CD4-positive, alpha-beta T cell (primary cell): ENCODE measurements around the gene SPG11. TPM values are rescaled to one million over a fixed set of nuclear protein-coding genes. Genes with fewer than 3 reads are reported as not detected.

ENCODE experiments used
- ATAC-seq: fragments of 200-7000 bp; cut with Tn5 transposase; one replicate; pipeline ENCODE4 v1.10.0; 2022; ENCODE audit warnings: mild to moderate bottlenecking; ENCODE audit not compliant: poor library complexity
- CTCF ChIA-PET: fragments of 350-600 bp; sonication (Branson Sonifier 250); formaldehyde crosslinking; loops from one replicate; lab custom pipeline; 2021; ENCODE audit warnings: antibody characterized with exemption, inconsistent platforms; lab: Charles Lee
- POLR2A ChIA-PET: fragments of 350-600 bp; sonication (Branson Sonifier 250); formaldehyde crosslinking; loops from one replicate; lab custom pipeline; 2021; ENCODE audit warnings: antibody characterized with exemption, inconsistent platforms; lab: Charles Lee
- DNase-seq, 14 experiments: peaks; one replicate each; pipeline ENCODE4 v3.0.0-alpha.2; 2013 to 2020; ENCODE audit warnings: mixed read lengths in 2 of 14
- H3K27ac ChIP-seq, 2 donors: one replicate each; pipeline versions ENCODE4 v1.5.1 to v1.7.0; 2013; ENCODE audit warnings: low read length in 2 of 2, low read depth in 1 of 2, mild to moderate bottlenecking in 1 of 2
- H3K27me3 ChIP-seq, 2 experiments: 1 replicate in 1 of 2; 2 replicates in 1 of 2; pipeline versions ENCODE4 v1.6.1 to v1.7.0; 2013; ENCODE audit warnings: low read length in 2 of 2, control low read depth in 1 of 2, mild to moderate bottlenecking in 1 of 2, moderate library complexity in 1 of 2; ENCODE audit not compliant: insufficient read depth in 2 of 2, control insufficient read depth in 1 of 2
- H3K36me3 ChIP-seq: one replicate; pipeline ENCODE4 v1.6.1; 2013; ENCODE audit warnings: low read length, control low read depth; ENCODE audit not compliant: insufficient read depth
- H3K4me1 ChIP-seq: one replicate; pipeline ENCODE4 v1.6.1; 2013; ENCODE audit warnings: low read length, control low read depth; ENCODE audit not compliant: insufficient read depth
- H3K4me3 ChIP-seq: one replicate; pipeline ENCODE4 v1.5.1; 2013; ENCODE audit warnings: mild to moderate bottlenecking, low read length, moderate library complexity
- H3K9me3 ChIP-seq, 2 experiments: 1 replicate in 1 of 2; 2 replicates in 1 of 2; pipeline versions ENCODE4 v1.6.1 to v1.7.0; 2013; ENCODE audit warnings: low read length in 2 of 2, mild to moderate bottlenecking in 2 of 2, control low read depth in 1 of 2, moderate library complexity in 1 of 2; ENCODE audit not compliant: control insufficient read depth in 1 of 2, insufficient read depth in 1 of 2
- H3K27ac Mint-ChIP-seq: one replicate; pipeline ENCODE4 v1.8.0; 2020; ENCODE audit warnings: mixed read lengths
- H3K27me3 Mint-ChIP-seq: one replicate; pipeline ENCODE4 v1.8.0; 2021; ENCODE audit warnings: mixed read lengths
- H3K36me3 Mint-ChIP-seq: one replicate; pipeline ENCODE4 v1.8.0; 2021; ENCODE audit warnings: low read depth, mixed read lengths
- H3K4me1 Mint-ChIP-seq: one replicate; pipeline ENCODE4 v1.8.0; 2021; ENCODE audit warnings: low read depth, mixed read lengths
- H3K4me3 Mint-ChIP-seq: one replicate; pipeline ENCODE4 v1.8.0; 2020; ENCODE audit warnings: mild to moderate bottlenecking, mixed read lengths
- H3K9me3 Mint-ChIP-seq: one replicate; pipeline ENCODE4 v1.8.0; 2020; ENCODE audit warnings: mixed read lengths
- intact Hi-C, 2 experiments: fragments of 100-400 bp; cut with DNase I in 1 of 2; cut with micrococcal nuclease in 1 of 2; formaldehyde crosslinking; loops; one replicate each; pipeline versions ENCODE4 v1.15.1 to v1.9.0; 2023 to 2025; cut with DNase I, micrococcal nuclease
- total RNA-seq, 174 experiments: library from RNA in 2 of 174; stranded (reverse) in 2 of 174; gene quantifications; one replicate each; pipeline ENCODE4 v1.2.3 and lab custom pipeline; 2021 to 2026
- TF ChIP-seq, protein P1 (sequence below): fragments of 200-600 bp; IDR thresholded peaks from one replicate; pipeline ENCODE4 v1.8.0; 2022; ENCODE audit warnings: antibody characterized with exemption, mild to moderate bottlenecking

The SPG11 gene
- total RNA-seq, 2 experiments from 2014 or later = 49.9 to 51.3 TPM

- no peak overlapping the region for H3K4me3 Mint-ChIP-seq
- Histone ChIP-seq H3K27ac (no peak overlapping the region), H3K4me1 (peaks cover 1% of the 10 kb centered on the region), H3K36me3 (peaks cover 70% of the 10 kb centered on the region), H3K9me3 (no peaks in the 10 kb centered on the region), H3K27me3 (no peaks in the 10 kb centered on the region), H3K4me3 (no peak overlapping the region)
- H3K4me1 Mint-ChIP-seq = peaks cover 21% of the 10 kb centered on the region
- no peak overlapping the region for H3K27ac Mint-ChIP-seq
- H3K36me3 Mint-ChIP-seq = peaks cover 82% of the 10 kb centered on the region
- DNase-seq = peak; percentile 32 to 78 (median 54)
- intact Hi-C loops = loop anchor here in 1 of 2 experiments (5.0 kb wide), 1 partner anchor 338 kb away; no protein-coding TSS in a partner anchor
- POLR2A ChIA-PET = interaction anchor here (0.6 to 1.8 kb wide), 7 partner anchors 79 to 154 kb away, joined by 3 to 6 read pairs (median 5); partner anchors contain the start of genes B2M, PATL2 and TRIM69
- H3K9me3 Mint-ChIP-seq = no peaks in the 10 kb centered on the region
- CTCF ChIA-PET = interaction anchor here (0.6 to 2.0 kb wide), 13 partner anchors 8 to 453 kb away, joined by 3 to 10 read pairs (median 4); partner anchors contain the start of genes B2M, PATL2 and TRIM69
- H3K27me3 Mint-ChIP-seq = no peaks in the 10 kb centered on the region
- TF ChIP-seq, protein P1, sequence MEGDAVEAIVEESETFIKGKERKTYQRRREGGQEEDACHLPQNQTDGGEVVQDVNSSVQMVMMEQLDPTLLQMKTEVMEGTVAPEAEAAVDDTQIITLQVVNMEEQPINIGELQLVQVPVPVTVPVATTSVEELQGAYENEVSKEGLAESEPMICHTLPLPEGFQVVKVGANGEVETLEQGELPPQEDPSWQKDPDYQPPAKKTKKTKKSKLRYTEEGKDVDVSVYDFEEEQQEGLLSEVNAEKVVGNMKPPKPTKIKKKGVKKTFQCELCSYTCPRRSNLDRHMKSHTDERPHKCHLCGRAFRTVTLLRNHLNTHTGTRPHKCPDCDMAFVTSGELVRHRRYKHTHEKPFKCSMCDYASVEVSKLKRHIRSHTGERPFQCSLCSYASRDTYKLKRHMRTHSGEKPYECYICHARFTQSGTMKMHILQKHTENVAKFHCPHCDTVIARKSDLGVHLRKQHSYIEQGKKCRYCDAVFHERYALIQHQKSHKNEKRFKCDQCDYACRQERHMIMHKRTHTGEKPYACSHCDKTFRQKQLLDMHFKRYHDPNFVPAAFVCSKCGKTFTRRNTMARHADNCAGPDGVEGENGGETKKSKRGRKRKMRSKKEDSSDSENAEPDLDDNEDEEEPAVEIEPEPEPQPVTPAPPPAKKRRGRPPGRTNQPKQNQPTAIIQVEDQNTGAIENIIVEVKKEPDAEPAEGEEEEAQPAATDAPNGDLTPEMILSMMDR = peak; percentile 64
- peak; percentile 94 for ATAC-seq
Measured at GRCh38 chr15:44584162-44584749, 79.2 kb downstream of the SPG11 start.

DNA sequence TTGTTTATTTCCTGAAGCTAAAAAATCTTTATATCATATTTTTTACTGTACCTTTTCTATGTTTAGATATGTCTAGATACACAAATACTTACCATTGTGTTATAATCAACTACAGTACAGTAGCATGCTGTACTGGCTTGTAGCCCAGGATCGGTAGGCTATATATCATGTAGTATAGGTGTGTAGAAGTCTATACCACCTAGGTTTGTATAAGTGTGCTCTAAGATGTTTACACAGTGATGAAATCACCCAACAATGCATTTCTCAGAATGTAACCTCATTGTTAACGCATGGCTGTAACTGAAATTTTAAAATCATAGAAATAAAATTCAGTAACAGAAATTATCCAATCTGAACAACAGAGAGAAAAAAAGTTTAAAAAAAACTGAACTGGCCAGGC is 83.4 kb downstream of the SPG11 start:
- ChIA-PET POLR2A (interaction anchor here (1.1 kb wide), 1 partner anchor 146 kb away, joined by 3 read pairs; no protein-coding TSS in a partner anchor), CTCF (interaction anchor here (1.4 to 2.8 kb wide), 4 partner anchors 9 to 158 kb away, joined by 4 to 19 read pairs (median 10); no protein-coding TSS in a partner anchor)
- H3K27me3 ChIP-seq = no peaks in the 10 kb centered on the region
- Mint-ChIP-seq H3K4me1 (peaks cover 32% of the 10 kb centered on the region), H3K4me3 (no peak overlapping the region), H3K9me3 (no peaks in the 10 kb centered on the region), H3K36me3 (peaks cover 57% of the 10 kb centered on the region), H3K27me3 (no peaks in the 10 kb centered on the region), H3K27ac (no peak overlapping the region)
- no peak overlapping the region for H3K27ac ChIP-seq
- TF ChIP-seq, protein P1 = no peak
- H3K9me3 ChIP-seq = no peaks in the 10 kb centered on the region
- intact Hi-C loops = loop anchor here in 1 of 2 experiments (5.0 kb wide), 1 partner anchor 342 kb away; no protein-coding TSS in a partner anchor
- ATAC-seq (no peak), DNase-seq (no peak)
- H3K4me3 ChIP-seq = no peak overlapping the region
- H3K4me1 ChIP-seq = peaks cover 14% of the 10 kb centered on the region
- H3K36me3 ChIP-seq = peaks cover 36% of the 10 kb centered on the region

GRCh38 chr15:44574734-44575133 is 88.7 kb downstream of the SPG11 start:
- Histone ChIP-seq H3K4me3 (no peak overlapping the region), H3K27me3 (no peaks in the 10 kb centered on the region), H3K36me3 (peaks cover 42% of the 10 kb centered on the region), H3K4me1 (peaks cover 14% of the 10 kb centered on the region), H3K27ac (no peak overlapping the region), H3K9me3 (no peaks in the 10 kb centered on the region)
- H3K36me3 Mint-ChIP-seq = peaks cover 48% of the 10 kb centered on the region
- H3K9me3 Mint-ChIP-seq = no peaks in the 10 kb centered on the region
- no peak for DNase-seq
- ATAC-seq = no peak
- intact Hi-C loops = loop anchor here (5.0 kb wide), 3 partner anchors 163 to 463 kb away; partner anchors contain the start of gene TRIM69 (in 1 of the 2)
- peak overlapping the region; percentile 76 for H3K27ac Mint-ChIP-seq
- H3K27me3 Mint-ChIP-seq = no peaks in the 10 kb centered on the region
- no peak overlapping the region for H3K4me3 Mint-ChIP-seq
- CTCF ChIA-PET = no interaction called here
- H3K4me1 Mint-ChIP-seq = peaks cover 19% of the 10 kb centered on the region
- POLR2A ChIA-PET = interaction anchor here (0.9 kb wide), 1 partner anchor 14 kb away, joined by 4 read pairs; no protein-coding TSS in a partner anchor
- TF ChIP-seq, protein P1 = no peak
